Neural cell (in vitro differentiated cells): ENCODE data around the gene TNS3. TPM values are rescaled to one million over a fixed set of nuclear protein-coding genes. Genes with fewer than 3 reads are reported as not detected.

Experiments used
- H2AFZ ChIP-seq: fragments of 200-600, 300-800 bp; sonication (generic), shearing (Covaris generic); 2 replicates; pipeline ENCODE4 v1.6.0; 2014; ENCODE audit warnings: low read depth, mild to moderate bottlenecking, antibody characterized with exemption, low read length, moderate library complexity
- H3F3A ChIP-seq: fragments of 200-600 bp; shearing (Covaris generic); 2 replicates; pipeline ENCODE4 v1.6.1; 2016; ENCODE audit warnings: mild to moderate bottlenecking, moderate library complexity, mixed read lengths, antibody characterized with exemption, low read length; ENCODE audit not compliant: insufficient read depth, poor library complexity, severe bottlenecking
- H3K27ac ChIP-seq: fragments of 200-600, 300-800 bp; sonication (generic), shearing (Covaris generic); 2 replicates; pipeline ENCODE4 v1.5.1; 2014; ENCODE audit warnings: mild to moderate bottlenecking, low read length, moderate library complexity
- H3K27me3 ChIP-seq: fragments of 300-800, 200-600 bp; sonication (generic), shearing (Covaris generic); 2 replicates; pipeline ENCODE4 v1.6.0; 2014; ENCODE audit warnings: mild to moderate bottlenecking, low read depth, low read length, moderate library complexity; ENCODE audit not compliant: insufficient read depth
- H3K36me3 ChIP-seq: fragments of 300-800, 200-600 bp; sonication (generic), shearing (Covaris generic); 2 replicates; pipeline ENCODE4 v1.5.1; 2014; ENCODE audit warnings: mild to moderate bottlenecking, antibody characterized with exemption, low read length, moderate library complexity; ENCODE audit not compliant: insufficient read depth
- H3K4me2 ChIP-seq: fragments of 300-800, 200-600 bp; sonication (generic), shearing (Covaris generic); 2 replicates; pipeline ENCODE4 v1.6.0; 2014; ENCODE audit warnings: mild to moderate bottlenecking, low read length
- H3K4me3 ChIP-seq: fragments of 300-800, 200-600 bp; sonication (generic), shearing (Covaris generic); 2 replicates; pipeline ENCODE4 v1.5.1; 2014; ENCODE audit warnings: mild to moderate bottlenecking, low read length, moderate library complexity
- H3K79me2 ChIP-seq: fragments of 200-600 bp; shearing (Covaris generic); replicated peaks from 2 replicates; pipeline ENCODE4 v1.6.0; 2014; ENCODE audit warnings: mild to moderate bottlenecking, low read length, moderate library complexity; ENCODE audit not compliant: insufficient read depth
- H3K9ac ChIP-seq: fragments of 300-800, 200-600 bp; sonication (generic), shearing (Covaris generic); 2 replicates; pipeline ENCODE4 v1.6.1; 2016; ENCODE audit warnings: mild to moderate bottlenecking, low read length, mixed read lengths
- H3K9me2 ChIP-seq: fragments of 200-600 bp; shearing (Covaris generic); 2 replicates; pipeline ENCODE4 v1.6.1; 2016; ENCODE audit warnings: mild to moderate bottlenecking, low read length, mixed read lengths; ENCODE audit not compliant: insufficient read depth
- H3K9me3 ChIP-seq: fragments of 200-600, 300-800 bp; sonication (generic), shearing (Covaris generic); 2 replicates; pipeline ENCODE4 v1.6.1; 2016; ENCODE audit warnings: mild to moderate bottlenecking, mixed run types, low read length, moderate library complexity, mixed read lengths
- H4K20me1 ChIP-seq: fragments of 200-600 bp; shearing (Covaris generic); 2 replicates; pipeline ENCODE4 v1.6.1; 2016; ENCODE audit warnings: mild to moderate bottlenecking, mixed run types; ENCODE audit not compliant: insufficient read depth
- CTCF ChIP-seq: fragments of 450-650 bp; IDR thresholded peaks from 2 replicates; pipeline ENCODE4 v1.5.1; 2014; ENCODE audit warnings: antibody characterized with exemption, mild to moderate bottlenecking, moderate library complexity; ENCODE audit not compliant: poor library complexity, severe bottlenecking
- EP300 ChIP-seq: fragments of 450-650 bp; conservative IDR thresholded peaks from 2 replicates; pipeline ENCODE4 v1.6.1; 2014; ENCODE audit warnings: antibody characterized with exemption, mild to moderate bottlenecking, moderate library complexity; ENCODE audit not compliant: poor library complexity, severe bottlenecking
- EZH2 ChIP-seq: fragments of 200-600, 300-800 bp; shearing (Covaris generic), sonication (generic); IDR thresholded peaks from 2 replicates; pipeline ENCODE4 v1.6.1; 2014; ENCODE audit warnings: antibody characterized with exemption, low read length, borderline replicate concordance, mild to moderate bottlenecking; ENCODE audit not compliant: insufficient read depth, poor library complexity, severe bottlenecking
- MXI1 ChIP-seq: fragments of 450-650 bp; conservative IDR thresholded peaks from 2 replicates; pipeline ENCODE4 v1.6.1; 2014; ENCODE audit warnings: antibody characterized with exemption, mild to moderate bottlenecking; ENCODE audit not compliant: poor library complexity, severe bottlenecking
- POLR2AphosphoS5 ChIP-seq: IDR thresholded peaks from 2 replicates; pipeline ENCODE4 v1.6.1; 2012
- RAD21 ChIP-seq: fragments of 450-650 bp; conservative IDR thresholded peaks from 2 replicates; pipeline ENCODE4 v1.6.1; 2014; ENCODE audit warnings: antibody characterized with exemption, mild to moderate bottlenecking, moderate library complexity
- REST ChIP-seq: IDR thresholded peaks from 2 replicates; pipeline ENCODE4 v1.6.1; 2012; ENCODE audit warnings: borderline replicate concordance
- SMC3 ChIP-seq: fragments of 450-650 bp; conservative IDR thresholded peaks from 2 replicates; pipeline ENCODE4 v1.6.1; 2014; ENCODE audit warnings: antibody characterized with exemption, mild to moderate bottlenecking, moderate library complexity; ENCODE audit not compliant: poor library complexity
- TAF1 ChIP-seq: IDR thresholded peaks from 2 replicates; pipeline ENCODE4 v1.6.1; 2012; ENCODE audit warnings: low read depth
- polyA plus RNA-seq: library from polyadenylated mRNA; depleted of rRNA; stranded (reverse); fragments of >200 nt; gene quantifications from 2 replicates; pipeline ENCODE4 v1.2.3, GENCODE V29; 2014

The TNS3 gene
- polyA plus RNA-seq, 1 donor from 2014 or later: 0.58 TPM

GRCh38 chr7:47405286-47405904 lies 176.5 kb downstream of the TNS3 start:
- Histone ChIP-seq H3K4me2 (no peak overlapping the region), H3K27ac (no peak overlapping the region), H3K4me3 (no peak overlapping the region), H3K9me3 (no peaks in the 10 kb centered on the region), H4K20me1 (no peaks in the 10 kb centered on the region), H3K27me3 (no peaks in the 10 kb centered on the region), H2AFZ (no peak overlapping the region), H3F3A (no peaks in the 10 kb centered on the region), H3K9me2 (no peaks in the 10 kb centered on the region), H3K9ac (no peak overlapping the region), H3K79me2 (no peaks in the 10 kb centered on the region), H3K36me3 (no peaks in the 10 kb centered on the region)
- TF ChIP-seq SMC3 (no peak), RAD21 (no peak), MXI1 (no peak), REST (no peak), EZH2 (no peak), POLR2AphosphoS5 (no peak), EP300 (no peak), TAF1 (no peak), CTCF (no peak)

- Histone ChIP-seq H3K4me2 (no peak overlapping the region), H3K9me2 (no peaks in the 10 kb centered on the region), H3K27ac (no peak overlapping the region), H3F3A (no peaks in the 10 kb centered on the region), H3K9me3 (no peaks in the 10 kb centered on the region), H3K36me3 (no peaks in the 10 kb centered on the region), H3K9ac (no peak overlapping the region), H3K27me3 (no peaks in the 10 kb centered on the region), H2AFZ (no peak overlapping the region), H3K4me3 (no peak overlapping the region), H4K20me1 (no peaks in the 10 kb centered on the region), H3K79me2 (no peaks in the 10 kb centered on the region)
- TF ChIP-seq POLR2AphosphoS5: no peak
- no peak for TF ChIP-seq EP300
- TF ChIP-seq CTCF: no peak
- TF ChIP-seq EZH2: no peak
- TF ChIP-seq SMC3: no peak
- TF ChIP-seq TAF1: no peak
- no peak for TF ChIP-seq RAD21
- no peak for TF ChIP-seq REST
- TF ChIP-seq MXI1: no peak
These were observed 177.9 kb downstream of the TNS3 start for GRCh38 chr7:47404010-47404409.
